HEK293 (cell line): Measurements from ENCODE around the gene SPECC1.

Experiments
- CTCF ChIA-PET: fragments of 350-600 bp; formaldehyde crosslinking; extraction: SDS; loops from one replicate; lab custom pipeline; 2021; ENCODE audit warnings: antibody characterized with exemption; lab: Yijun Ruan, JAX
- POLR2A ChIA-PET: fragments of 300-600 bp; formaldehyde crosslinking; extraction: SDS; loops from one replicate; lab custom pipeline; 2020; ENCODE audit warnings: antibody characterized with exemption, inconsistent platforms; lab: Yijun Ruan, JAX
- H3K27ac ChIP-seq: fragments of 200-500 bp; sonication (Bioruptor generic); 2 replicates; pipeline ENCODE4 v1.5.1; 2014; ENCODE audit warnings: low read depth, low read length, control low read depth, inconsistent platforms; ENCODE audit errors: extremely low read depth
- H3K36me3 ChIP-seq, 2 experiments: fragments of 200-500 bp in 1 of 2; sonication (Bioruptor generic) in 1 of 2; 1 replicate in 1 of 2; 2 replicates in 1 of 2; pipeline ENCODE4 v1.5.1; 2014 to 2017; ENCODE audit warnings: inconsistent platforms in 2 of 2, low read length in 2 of 2; ENCODE audit not compliant: control insufficient read depth in 2 of 2, insufficient read depth in 1 of 2
- H3K4me1 ChIP-seq: fragments of 200-500 bp; sonication (Bioruptor generic); 2 replicates; pipeline ENCODE4 v1.5.1; 2014; ENCODE audit warnings: mild to moderate bottlenecking, low read length, inconsistent platforms; ENCODE audit not compliant: control insufficient read depth, insufficient read depth
- H3K4me3 ChIP-seq: 2 replicates; pipeline ENCODE4 v1.5.1; 2011; ENCODE audit warnings: low read depth, mild to moderate bottlenecking, control low read depth, low read length, moderate library complexity
- H3K9me3 ChIP-seq: fragments of 200-500 bp; sonication (Bioruptor generic); 2 replicates; pipeline ENCODE4 v1.5.1; 2014; ENCODE audit warnings: low read depth, low read length, inconsistent platforms; ENCODE audit not compliant: control insufficient read depth, insufficient read depth
- GFI1B ChIP-seq: fragments of 450-650 bp; formaldehyde crosslinking; IDR thresholded peaks from 2 replicates; pipeline ENCODE4 v1.5.1; 2016; ENCODE audit warnings: missing biosample characterization, missing genetic modification characterization
- GLI4 ChIP-seq: fragments of 450-650 bp; formaldehyde crosslinking; IDR thresholded peaks from 2 replicates; pipeline ENCODE4 v1.5.1; 2016; ENCODE audit warnings: missing biosample characterization, missing genetic modification characterization
- MZF1 ChIP-seq: fragments of 450-650 bp; formaldehyde crosslinking; IDR thresholded peaks from 2 replicates; pipeline ENCODE4 v1.5.1; 2017; ENCODE audit warnings: missing biosample characterization, missing genetic modification characterization, borderline replicate concordance
- PRDM6 ChIP-seq: fragments of 450-650 bp; formaldehyde crosslinking; IDR thresholded peaks from 2 replicates; pipeline ENCODE4 v1.5.1; 2017; ENCODE audit warnings: missing biosample characterization, missing genetic modification characterization
- TSHZ1 ChIP-seq: fragments of 450-650 bp; formaldehyde crosslinking; IDR thresholded peaks from 2 replicates; pipeline ENCODE4 v1.5.1; 2016; ENCODE audit warnings: missing biosample characterization, missing genetic modification characterization, borderline replicate concordance
- WT1 ChIP-seq: fragments of 450-650 bp; formaldehyde crosslinking; IDR thresholded peaks from 2 replicates; pipeline ENCODE4 v1.5.1; 2016; ENCODE audit warnings: missing biosample characterization, missing genetic modification characterization
- ZFP69B ChIP-seq: fragments of 450-650 bp; formaldehyde crosslinking; IDR thresholded peaks from 2 replicates; pipeline ENCODE4 v1.5.1; 2016; ENCODE audit warnings: missing biosample characterization, missing genetic modification characterization
- ZNF174 ChIP-seq: fragments of 450-650 bp; formaldehyde crosslinking; IDR thresholded peaks from 2 replicates; pipeline ENCODE4 v1.5.0; 2017; ENCODE audit warnings: missing biosample characterization, mild to moderate bottlenecking, missing genetic modification characterization
- ZNF292 ChIP-seq: fragments of 450-650 bp; formaldehyde crosslinking; IDR thresholded peaks from 2 replicates; pipeline ENCODE4 v1.5.1; 2016; ENCODE audit warnings: low read depth, missing biosample characterization, missing genetic modification characterization, borderline replicate concordance
- ZNF350 ChIP-seq: fragments of 450-650 bp; formaldehyde crosslinking; IDR thresholded peaks from 2 replicates; pipeline ENCODE4 v1.5.0; 2017; ENCODE audit warnings: missing biosample characterization, mild to moderate bottlenecking, missing genetic modification characterization
- ZNF391 ChIP-seq: fragments of 450-650 bp; formaldehyde crosslinking; IDR thresholded peaks from 2 replicates; pipeline ENCODE4 v1.5.1; 2016; ENCODE audit warnings: low read depth, missing biosample characterization, missing genetic modification characterization, borderline replicate concordance
- ZNF449 ChIP-seq: fragments of 450-650 bp; formaldehyde crosslinking; IDR thresholded peaks from 2 replicates; pipeline ENCODE4 v1.5.1; 2017; ENCODE audit warnings: missing biosample characterization, mild to moderate bottlenecking, missing genetic modification characterization, moderate library complexity
- ZNF501 ChIP-seq: fragments of 450-650 bp; formaldehyde crosslinking; IDR thresholded peaks from 2 replicates; pipeline ENCODE4 v1.5.1; 2016; ENCODE audit warnings: missing biosample characterization, missing genetic modification characterization
- ZNF518A ChIP-seq: fragments of 450-650 bp; formaldehyde crosslinking; conservative IDR thresholded peaks from 2 replicates; pipeline ENCODE4 v1.5.1; 2016; ENCODE audit warnings: low read depth, missing biosample characterization, missing genetic modification characterization
- ZNF529 ChIP-seq: fragments of 450-650 bp; formaldehyde crosslinking; IDR thresholded peaks from 2 replicates; pipeline ENCODE4 v1.5.1; 2017; ENCODE audit warnings: missing genetic modification characterization, missing biosample characterization; ENCODE audit not compliant: insufficient replicate concordance
- ZNF600 ChIP-seq: fragments of 450-650 bp; formaldehyde crosslinking; IDR thresholded peaks from 2 replicates; pipeline ENCODE4 v1.5.1; 2016; ENCODE audit warnings: missing biosample characterization, missing genetic modification characterization
- ZNF654 ChIP-seq: fragments of 450-650 bp; formaldehyde crosslinking; IDR thresholded peaks from 2 replicates; pipeline ENCODE4 v1.5.1; 2016; ENCODE audit warnings: low read depth, missing biosample characterization, missing genetic modification characterization
- ZNF660 ChIP-seq: fragments of 450-650 bp; IDR thresholded peaks from 2 replicates; pipeline ENCODE4 v1.5.1; 2018; ENCODE audit warnings: missing biosample characterization, mild to moderate bottlenecking, missing genetic modification characterization
- ZNF76 ChIP-seq: fragments of 450-650 bp; formaldehyde crosslinking; IDR thresholded peaks from 2 replicates; pipeline ENCODE4; 2016; ENCODE audit warnings: low read depth, missing biosample characterization, missing genetic modification characterization, borderline replicate concordance
- ZSCAN23 ChIP-seq: fragments of 450-650 bp; formaldehyde crosslinking; IDR thresholded peaks from 2 replicates; pipeline ENCODE4 v1.5.1; 2016; ENCODE audit warnings: missing biosample characterization, missing genetic modification characterization
- TF ChIP-seq, protein P1 (sequence below): sonication (generic); formaldehyde crosslinking; IDR thresholded peaks from 2 replicates; pipeline ENCODE4 v1.8.1; 2022; ENCODE audit warnings: mild to moderate bottlenecking, moderate library complexity, missing genetic modification reagents
- TF ChIP-seq, protein P2 (sequence below): fragments of 450-650 bp; formaldehyde crosslinking; IDR thresholded peaks from 2 replicates; pipeline ENCODE4 v1.5.1; 2016; ENCODE audit warnings: missing biosample characterization, missing genetic modification characterization

SPECC1 gene

DNA sequence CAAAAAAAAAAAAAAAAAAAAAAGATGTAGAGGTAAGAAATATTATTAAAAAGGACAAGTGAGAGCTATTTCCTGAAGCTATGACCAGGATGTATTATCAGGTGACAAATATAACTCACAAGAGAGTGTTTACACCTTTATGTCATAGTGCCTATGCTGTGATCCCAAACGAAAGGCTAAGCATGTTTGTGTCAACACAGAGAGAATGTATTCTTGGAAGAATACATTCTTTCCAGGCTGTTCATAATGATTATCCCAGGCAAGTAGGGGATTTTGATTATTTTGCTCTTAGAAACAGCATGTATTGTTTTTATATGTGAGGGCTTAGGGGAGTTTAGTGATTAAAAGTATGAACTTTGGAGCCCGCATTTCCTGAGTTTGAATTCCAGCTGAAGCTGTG lies 175.0 kb downstream of the SPECC1 start (continued):
- TF ChIP-seq ZNF518A (no peak), ZNF292 (no peak), ZNF391 (tag by site-specific recombination) (no peak), ZNF350 (no peak)
- TF ChIP-seq, protein P1, sequence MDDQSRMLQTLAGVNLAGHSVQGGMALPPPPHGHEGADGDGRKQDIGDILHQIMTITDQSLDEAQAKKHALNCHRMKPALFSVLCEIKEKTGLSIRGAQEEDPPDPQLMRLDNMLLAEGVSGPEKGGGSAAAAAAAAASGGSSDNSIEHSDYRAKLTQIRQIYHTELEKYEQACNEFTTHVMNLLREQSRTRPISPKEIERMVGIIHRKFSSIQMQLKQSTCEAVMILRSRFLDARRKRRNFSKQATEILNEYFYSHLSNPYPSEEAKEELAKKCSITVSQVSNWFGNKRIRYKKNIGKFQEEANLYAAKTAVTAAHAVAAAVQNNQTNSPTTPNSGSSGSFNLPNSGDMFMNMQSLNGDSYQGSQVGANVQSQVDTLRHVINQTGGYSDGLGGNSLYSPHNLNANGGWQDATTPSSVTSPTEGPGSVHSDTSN (CRISPR knock-in tag), result no peak
- TF ChIP-seq, all 188 proteins: peak for 0

DNA sequence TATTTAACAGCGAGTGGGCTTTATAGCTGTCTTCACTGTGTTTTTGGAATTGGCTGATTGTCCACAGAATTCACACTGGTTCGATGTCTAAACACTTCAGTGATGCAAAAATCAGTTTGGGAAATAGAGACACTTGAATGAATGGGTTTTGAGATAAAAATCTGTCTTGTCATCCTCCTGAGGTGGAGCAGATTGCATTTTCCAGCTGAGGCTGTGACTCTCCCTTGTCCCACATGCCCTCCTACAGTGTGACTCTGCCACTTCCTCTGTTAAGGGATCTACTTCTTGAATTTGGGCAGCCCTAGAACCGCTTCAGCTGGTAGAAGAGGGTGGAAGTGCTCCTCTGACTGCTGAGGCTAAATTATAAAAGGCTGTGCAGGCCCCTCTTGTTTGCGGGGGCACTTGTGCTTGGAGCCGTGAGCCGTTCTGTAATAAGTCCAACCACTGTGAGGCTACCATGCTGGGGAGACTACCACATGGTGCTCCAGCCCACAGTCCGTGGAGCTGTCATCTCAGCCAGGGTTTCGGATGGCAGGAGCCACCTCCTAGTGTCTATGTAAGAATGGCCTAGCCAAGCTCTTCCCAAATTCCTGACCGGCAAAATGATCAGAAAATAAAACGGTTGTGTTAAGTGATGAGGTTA lies 175.9 kb downstream of the SPECC1 start:
- Histone ChIP-seq H3K4me1 (peaks cover 7% of the 10 kb centered on the region), H3K36me3 (no peaks in the 10 kb centered on the region), H3K4me3 (no peak overlapping the region), H3K9me3 (no peaks in the 10 kb centered on the region), H3K27ac (no peak overlapping the region)
- POLR2A ChIA-PET, result no interaction called here
- CTCF ChIA-PET, result no interaction called here
- no peak for TF ChIP-seq MZF1 (tag by site-specific recombination)
- no peak for TF ChIP-seq ZNF654 (tag by site-specific recombination)
- TF ChIP-seq ZNF174 (tag by site-specific recombination), result no peak
- no peak for TF ChIP-seq ZFP69B (tag by site-specific recombination)
- TF ChIP-seq GLI4 (tag by site-specific recombination), result no peak
- no peak for TF ChIP-seq ZNF350
- TF ChIP-seq ZNF76 (tag by site-specific recombination), result no peak
- no peak for TF ChIP-seq PRDM6 (tag by site-specific recombination)
- no peak for TF ChIP-seq ZNF501 (tag by site-specific recombination)
- TF ChIP-seq TSHZ1 (tag by site-specific recombination), result no peak
- TF ChIP-seq WT1 (tag by site-specific recombination), result no peak
- no peak for TF ChIP-seq ZNF660
- TF ChIP-seq ZSCAN23 (tag by site-specific recombination), result no peak
- TF ChIP-seq ZNF600, result no peak
- TF ChIP-seq GFI1B (tag by site-specific recombination), result no peak
- TF ChIP-seq ZNF449 (tag by site-specific recombination), result no peak
- TF ChIP-seq, protein P2, sequence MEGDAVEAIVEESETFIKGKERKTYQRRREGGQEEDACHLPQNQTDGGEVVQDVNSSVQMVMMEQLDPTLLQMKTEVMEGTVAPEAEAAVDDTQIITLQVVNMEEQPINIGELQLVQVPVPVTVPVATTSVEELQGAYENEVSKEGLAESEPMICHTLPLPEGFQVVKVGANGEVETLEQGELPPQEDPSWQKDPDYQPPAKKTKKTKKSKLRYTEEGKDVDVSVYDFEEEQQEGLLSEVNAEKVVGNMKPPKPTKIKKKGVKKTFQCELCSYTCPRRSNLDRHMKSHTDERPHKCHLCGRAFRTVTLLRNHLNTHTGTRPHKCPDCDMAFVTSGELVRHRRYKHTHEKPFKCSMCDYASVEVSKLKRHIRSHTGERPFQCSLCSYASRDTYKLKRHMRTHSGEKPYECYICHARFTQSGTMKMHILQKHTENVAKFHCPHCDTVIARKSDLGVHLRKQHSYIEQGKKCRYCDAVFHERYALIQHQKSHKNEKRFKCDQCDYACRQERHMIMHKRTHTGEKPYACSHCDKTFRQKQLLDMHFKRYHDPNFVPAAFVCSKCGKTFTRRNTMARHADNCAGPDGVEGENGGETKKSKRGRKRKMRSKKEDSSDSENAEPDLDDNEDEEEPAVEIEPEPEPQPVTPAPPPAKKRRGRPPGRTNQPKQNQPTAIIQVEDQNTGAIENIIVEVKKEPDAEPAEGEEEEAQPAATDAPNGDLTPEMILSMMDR (tag by site-specific recombination), result no peak
- TF ChIP-seq ZNF529 (tag by site-specific recombination), result no peak
